Measurements from ENCODE around the gene ENOX1. TPM values are rescaled to one million over a fixed set of nuclear protein-coding genes. Genes with fewer than 3 reads are reported as not detected.

Gene ENOX1
- total and polyA plus RNA-seq, 7 donors: 0.23 to 20.2 (median 11.1) TPM

- intact Hi-C loops (cut with DNase I): loop anchor here (5.0 to 10.0 kb wide), 2 partner anchors 180 to 303 kb away; partner anchors contain the start of gene ENOX1
- Histone ChIP-seq H3K27ac (peak overlapping the region in 3 of 4 donors; percentile 6 to 70 (median 17)), H3K4me3 (no peak overlapping the region), H3K27me3 (no peaks in the 10 kb centered on the region), H3K9me3 (no peaks in the 10 kb centered on the region), H3K4me1 (peaks cover 0 to 49% (median 30%) of the 10 kb centered on the region in 4 donors), H3K36me3 (no peaks in the 10 kb centered on the region)
- WGBS, 2 donors: 80 to 92% methylated on average over 2 of the region's 2 CpGs
- TF ChIP-seq CTCF (IDR thresholded peaks at IDR 0.05) (no peak), POLR2AphosphoS5 (IDR thresholded peaks at IDR 0.05) (no peak), EP300 (IDR thresholded peaks at IDR 0.05) (no peak), POLR2A (IDR thresholded peaks at IDR 0.05) (no peak)
- DNase-seq: no peak
Observed at GRCh38 chr13:43484432-43485225, 302.1 kb downstream of the ENOX1 start.

GRCh38 chr13:43483930-43484329 is 302.8 kb downstream of the ENOX1 start:
- TF ChIP-seq CTCF (IDR thresholded peaks at IDR 0.05) (no peak), POLR2A (IDR thresholded peaks at IDR 0.05) (no peak), EP300 (IDR thresholded peaks at IDR 0.05) (no peak), POLR2AphosphoS5 (IDR thresholded peaks at IDR 0.05) (no peak)
- DNase-seq: no peak
- Histone ChIP-seq H3K4me3 (no peak overlapping the region), H3K27ac (peak overlapping the region in 2 of 4 donors; percentile 6 to 70), H3K9me3 (no peaks in the 10 kb centered on the region), H3K27me3 (no peaks in the 10 kb centered on the region), H3K36me3 (no peaks in the 10 kb centered on the region), H3K4me1 (peaks cover 0 to 42% (median 23%) of the 10 kb centered on the region in 4 donors)
- WGBS, 2 donors: 92 to 97% methylated on average over 1 of the region's 1 CpG
- intact Hi-C loops (cut with DNase I): loop anchor here (10.0 kb wide), 1 partner anchor 179 kb away; no protein-coding TSS in a partner anchor

- intact Hi-C loops (cut with DNase I): loop anchor here (10.0 kb wide), 1 partner anchor 178 kb away; no protein-coding TSS in a partner anchor
- no peaks in the 10 kb centered on the region for H3K36me3 ChIP-seq
- H3K4me1 ChIP-seq: peaks cover 0 to 39% (median 22%) of the 10 kb centered on the region in 4 donors
- peak overlapping the region in 2 of 4 donors; percentile 20 to 35 for H3K27ac ChIP-seq
- H3K4me3 ChIP-seq: no peak overlapping the region
- no peaks in the 10 kb centered on the region for H3K27me3 ChIP-seq
- TF ChIP-seq EP300 (IDR thresholded peaks at IDR 0.05) (no peak), POLR2AphosphoS5 (IDR thresholded peaks at IDR 0.05) (no peak), CTCF (IDR thresholded peaks at IDR 0.05) (no peak), POLR2A (IDR thresholded peaks at IDR 0.05) (no peak)
- no peaks in the 10 kb centered on the region for H3K9me3 ChIP-seq
- DNase-seq: no peak
- 76 to 86% methylated on average over 3 of the region's 3 CpGs for WGBS, 2 donors
Observed at GRCh38 chr13:43482641-43483040, 304.1 kb downstream of the ENOX1 start.

- intact Hi-C loops (cut with DNase I): loop anchor here (10.0 kb wide), 1 partner anchor 177 kb away; no protein-coding TSS in a partner anchor
- TF ChIP-seq EP300 (IDR thresholded peaks at IDR 0.05): no peak
- no peak for TF ChIP-seq POLR2A (IDR thresholded peaks at IDR 0.05)
- no peak for TF ChIP-seq CTCF (IDR thresholded peaks at IDR 0.05)
- no peak for TF ChIP-seq POLR2AphosphoS5 (IDR thresholded peaks at IDR 0.05)
- no peaks in the 10 kb centered on the region for H3K36me3 ChIP-seq
- no peaks in the 10 kb centered on the region for H3K9me3 ChIP-seq
- H3K4me1 ChIP-seq: peaks cover 0 to 39% (median 18%) of the 10 kb centered on the region in 4 donors
- no peaks in the 10 kb centered on the region for H3K27me3 ChIP-seq
- H3K4me3 ChIP-seq: no peak overlapping the region
- 89 to 92% methylated on average over 2 of the region's 2 CpGs for WGBS, 2 donors
- DNase-seq: no peak
- peak overlapping the region in 2 of 4 donors; percentile 20 to 35 for H3K27ac ChIP-seq
Observed at GRCh38 chr13:43482026-43482425, 304.7 kb downstream of the ENOX1 start.
